Eye (tissue), 1 donor: ENCODE measurements around the gene SOD3.

ENCODE experiments used
- DNase-seq: peaks from one replicate; pipeline ENCODE4 v3.0.0-alpha.2; 2015

Gene SOD3

GRCh38 chr4:24794916-24795665 lies at the start of gene SOD3:
Gene SOD3, plus strand, starts transcription at chr4:24795573. Its CDS starts 3,949 bp downstream, at chr4:24799522.
- DNase-seq: peak; percentile 78

GRCh38 chr4:24747234-24747975 lies 48.0 kb upstream of the SOD3 start:
- DNase-seq: no peak

DNA sequence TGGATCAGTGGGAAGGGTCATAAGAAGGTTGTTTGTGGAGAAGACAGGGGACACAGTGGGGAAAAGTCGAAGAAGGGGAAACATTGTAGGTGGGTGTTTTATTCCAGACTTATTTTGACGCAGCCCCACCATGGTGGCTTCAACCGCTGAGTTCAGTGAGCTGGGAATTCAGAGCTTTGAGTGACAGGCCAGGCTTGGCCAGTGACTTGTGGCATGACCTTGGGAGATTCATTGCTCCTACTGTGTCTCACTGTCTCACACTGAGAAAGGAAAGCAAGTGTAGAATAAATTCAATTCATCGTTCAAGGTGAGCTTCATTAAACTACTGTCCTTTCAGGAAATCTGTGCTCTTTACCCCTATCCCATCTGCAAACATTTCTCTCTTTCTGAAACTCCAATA lies 47.4 kb upstream of the SOD3 start:
- DNase-seq: no peak

DNA sequence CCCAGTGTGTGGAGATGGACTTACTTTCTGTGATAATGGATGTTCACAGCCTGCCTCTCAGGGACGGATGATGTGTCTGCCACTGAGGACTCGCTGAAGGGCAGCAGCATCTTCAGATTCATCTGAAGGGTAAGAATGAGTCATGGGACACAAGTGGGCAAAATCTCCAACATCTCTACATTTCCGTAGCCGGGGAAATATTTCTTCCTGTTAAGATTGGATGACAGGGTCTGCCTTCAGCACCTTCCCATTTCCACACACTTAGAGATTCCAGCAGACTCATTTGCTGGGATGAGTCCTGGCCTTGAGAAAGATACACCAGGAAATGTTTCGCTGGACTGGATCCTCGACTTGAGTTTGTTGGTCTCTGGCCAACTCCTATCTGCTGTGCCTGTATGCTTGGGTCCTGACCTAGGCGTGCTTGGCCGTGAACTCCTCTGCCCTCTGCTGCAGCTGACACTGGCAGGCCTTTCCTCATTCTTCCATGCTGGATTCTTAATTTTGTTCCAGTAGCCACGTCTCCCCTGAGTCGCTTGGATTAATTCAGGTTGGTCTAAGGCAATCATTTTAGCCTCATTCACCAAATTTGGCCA lies 46.5 kb upstream of the SOD3 start:
- no peak for DNase-seq

- DNase-seq: no peak
Measured at GRCh38 chr4:24750106-24750505, 45.3 kb upstream of the SOD3 start.

DNA sequence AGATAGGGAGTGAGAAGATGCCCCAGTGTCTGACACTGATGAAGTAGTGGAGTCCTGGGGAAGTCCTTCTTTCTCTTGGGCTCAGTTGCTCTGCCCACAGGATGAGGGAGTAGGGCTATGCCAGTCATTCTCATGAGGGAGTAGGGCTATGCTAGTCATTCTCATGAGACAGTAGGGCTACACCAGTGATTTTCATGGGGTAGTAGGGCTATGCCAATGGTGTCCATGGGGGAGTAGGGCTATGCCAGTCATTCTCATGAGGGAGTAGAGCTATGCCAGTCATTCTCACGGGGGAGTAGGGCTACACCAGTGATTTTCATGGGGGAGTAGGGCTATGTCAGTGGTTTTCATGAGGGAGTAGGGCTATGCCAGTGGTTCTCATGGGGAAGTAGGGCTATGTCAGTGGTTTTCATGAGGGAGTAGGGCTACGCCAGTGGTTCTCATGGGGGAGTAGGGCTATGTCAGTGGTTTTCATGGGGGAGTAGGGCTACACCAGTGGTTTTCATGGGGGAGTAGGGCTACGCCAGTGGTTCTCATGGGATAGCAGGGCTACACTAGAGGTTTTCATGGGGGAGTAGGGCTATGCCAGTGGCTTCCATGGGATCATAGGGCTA lies 43.3 kb upstream of the SOD3 start:
- DNase-seq: no peak

DNA sequence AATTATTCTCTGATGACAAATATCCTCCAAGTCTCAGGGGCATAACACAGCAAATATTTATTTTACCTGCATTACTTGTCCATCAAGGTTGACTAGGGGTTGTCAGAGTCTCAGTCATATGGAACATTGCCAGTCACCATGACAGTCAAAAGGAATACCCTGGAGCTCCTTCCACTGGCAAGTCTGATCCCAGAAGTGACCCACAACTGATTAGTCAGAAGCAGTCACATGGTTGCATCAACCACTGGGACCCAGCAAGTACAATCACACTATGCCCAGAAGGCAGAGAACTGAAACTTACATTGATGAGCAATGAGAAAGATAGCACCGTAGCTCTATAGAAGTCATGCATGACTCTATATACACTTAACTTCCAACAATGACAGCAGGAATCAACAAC lies 41.9 kb upstream of the SOD3 start:
- DNase-seq: no peak

- DNase-seq: no peak
Measured at GRCh38 chr4:24754571-24754970, 40.8 kb upstream of the SOD3 start.

DNA sequence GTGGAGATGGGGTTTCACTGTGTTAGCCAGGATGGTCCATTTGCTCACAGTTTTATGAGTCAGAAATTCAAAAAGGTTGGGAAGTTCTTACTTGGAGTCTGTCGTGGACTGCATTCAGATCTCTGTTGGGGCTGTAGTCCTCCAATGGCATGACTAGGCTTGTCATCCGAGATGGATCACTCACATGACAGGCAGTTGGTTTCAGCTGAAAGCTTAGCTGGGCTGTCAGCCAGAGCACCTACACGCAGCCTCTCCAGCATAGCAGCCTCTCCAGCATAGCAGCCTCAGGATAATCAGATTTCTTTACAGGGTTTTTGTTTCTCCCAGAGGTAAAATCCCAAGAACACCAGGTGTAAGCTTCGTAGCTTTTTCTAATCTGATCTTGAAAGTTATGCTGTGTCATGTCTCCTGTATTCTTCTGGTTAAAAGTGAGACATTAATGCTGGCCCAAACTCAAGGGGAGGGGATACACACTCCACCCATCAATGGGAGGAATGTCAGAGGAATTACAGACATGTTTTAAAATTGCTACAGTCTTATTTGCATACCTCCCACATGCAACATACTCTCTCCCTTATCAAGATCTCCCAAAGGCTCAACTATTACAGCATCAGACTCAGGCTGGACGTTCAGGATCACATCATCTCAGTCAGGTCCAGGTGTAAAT lies 31.6 kb upstream of the SOD3 start:
- DNase-seq: peak; percentile 22

- no peak for DNase-seq
Measured at GRCh38 chr4:24764345-24764744, 31.0 kb upstream of the SOD3 start.

DNA sequence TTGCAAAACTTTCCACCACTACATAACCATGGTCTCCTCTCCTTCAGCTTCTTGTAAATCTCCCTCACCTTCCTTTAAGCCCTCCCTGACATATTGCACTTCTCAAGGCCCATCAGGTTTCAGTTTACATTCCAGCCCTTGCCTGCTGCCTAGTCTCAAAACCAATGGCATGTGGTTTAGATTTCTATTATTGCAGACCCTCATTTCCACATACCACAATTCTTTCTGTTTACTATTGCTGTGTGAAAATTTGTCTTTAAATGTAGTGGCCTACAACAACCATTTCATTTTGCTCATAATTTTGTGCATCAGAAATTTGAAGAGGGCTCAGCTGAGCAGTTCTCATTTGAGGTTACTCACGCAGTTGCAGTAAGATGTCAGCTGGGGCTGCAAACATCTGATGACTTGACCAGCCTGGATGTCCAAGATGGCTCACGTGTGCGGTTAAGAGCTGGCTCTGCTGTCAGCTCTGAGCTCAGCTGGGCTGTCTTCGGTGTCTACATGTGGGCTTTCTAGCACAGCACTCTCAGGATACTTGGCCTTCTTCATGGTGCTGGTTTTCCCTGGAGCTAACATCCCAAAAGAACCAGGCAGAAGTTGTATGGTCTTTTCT lies 29.9 kb upstream of the SOD3 start:
- no peak for DNase-seq

- DNase-seq: no peak
Measured at GRCh38 chr4:24768006-24768405, 27.4 kb upstream of the SOD3 start.

GRCh38 chr4:24768604-24769003 lies 26.8 kb upstream of the SOD3 start:
- no peak for DNase-seq

DNA sequence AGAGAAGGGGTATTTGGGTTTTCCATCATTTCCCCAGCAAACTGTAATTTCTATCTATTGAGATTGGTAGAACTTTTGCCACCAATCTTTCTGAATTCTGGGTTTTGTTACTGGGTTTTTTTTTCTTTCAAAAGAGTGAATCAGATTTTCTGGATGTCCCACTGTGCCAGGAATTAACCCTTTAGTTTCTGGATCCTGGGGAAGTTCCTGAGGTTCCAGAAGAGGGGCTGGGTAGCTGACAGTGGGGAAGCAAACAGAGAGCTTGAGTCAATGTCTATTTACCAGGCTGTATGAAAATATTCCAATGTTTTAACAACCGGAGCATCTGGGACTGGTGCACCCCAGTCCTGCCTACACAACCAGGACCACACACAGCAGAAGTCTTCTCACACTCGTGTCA lies 25.8 kb upstream of the SOD3 start:
- DNase-seq: no peak

DNA sequence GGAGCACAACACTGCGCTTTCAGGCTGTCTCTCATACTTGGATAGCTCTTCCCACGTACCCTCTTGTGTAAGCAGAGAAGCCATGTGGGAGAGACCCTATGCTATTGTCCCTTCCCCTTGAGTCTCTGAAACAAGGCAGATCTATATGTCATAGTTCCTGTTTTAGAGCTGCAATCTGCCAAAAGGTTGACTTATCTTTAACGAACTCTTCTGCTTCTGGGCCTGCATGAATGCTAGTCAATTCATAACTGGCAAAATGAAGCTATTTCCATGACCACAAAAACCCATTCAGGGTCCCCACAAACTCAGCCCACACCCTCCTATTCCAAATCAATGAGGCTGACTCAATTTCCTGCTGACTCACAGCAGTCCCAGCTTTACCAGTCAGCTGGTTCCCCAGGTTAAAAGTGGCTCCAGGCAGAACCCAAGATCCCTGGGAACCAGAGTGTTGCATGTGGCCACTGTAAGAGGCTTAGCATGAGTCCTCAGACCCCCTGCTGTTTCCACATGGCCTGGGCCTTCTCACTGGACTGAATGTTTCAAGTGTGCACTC lies 25.3 kb upstream of the SOD3 start:
- no peak for DNase-seq

- DNase-seq: no peak
Measured at GRCh38 chr4:24770667-24771066, 24.7 kb upstream of the SOD3 start.

GRCh38 chr4:24771241-24771640 lies 24.1 kb upstream of the SOD3 start:
- DNase-seq: no peak

- DNase-seq: no peak
Measured at GRCh38 chr4:24772061-24772705, 23.2 kb upstream of the SOD3 start.

DNA sequence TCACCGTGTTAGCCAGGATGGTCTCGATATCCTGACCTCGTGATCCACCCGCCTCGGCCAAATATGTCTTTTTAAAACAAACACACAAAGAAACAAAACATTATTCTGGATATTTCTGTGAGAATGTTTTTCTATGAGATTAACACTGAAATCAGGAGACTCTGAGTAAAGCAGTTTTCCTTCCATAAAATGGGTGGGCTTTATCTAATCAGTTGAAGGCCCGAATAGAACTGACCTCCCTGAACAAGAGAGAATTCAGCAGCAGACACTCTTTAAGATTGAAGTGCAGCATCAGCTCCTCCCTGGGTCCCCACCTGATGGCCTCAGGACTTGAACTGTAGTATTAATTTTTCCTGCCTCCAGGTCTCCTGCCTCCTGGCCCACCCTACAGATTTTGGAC lies 22.4 kb upstream of the SOD3 start:
- no peak for DNase-seq

- DNase-seq: no peak
Measured at GRCh38 chr4:24774452-24774851, 20.9 kb upstream of the SOD3 start.

- no peak for DNase-seq
Measured at GRCh38 chr4:24775032-24775605, 20.3 kb upstream of the SOD3 start.
